Kidney capillary endothelial cell (primary cell): Measurements from ENCODE around the gene NLRC3.
"Not testable (repeated sequence)": the region's sequence is repeated elsewhere in the genome, so short reads cannot be mapped to it uniquely, and the experiment has no call there.

Experiments
- DNase-seq: peaks from one replicate; pipeline ENCODE4 v3.0.0-alpha.2; 2018; ENCODE audit warnings: low spot score

NLRC3 gene

DNA sequence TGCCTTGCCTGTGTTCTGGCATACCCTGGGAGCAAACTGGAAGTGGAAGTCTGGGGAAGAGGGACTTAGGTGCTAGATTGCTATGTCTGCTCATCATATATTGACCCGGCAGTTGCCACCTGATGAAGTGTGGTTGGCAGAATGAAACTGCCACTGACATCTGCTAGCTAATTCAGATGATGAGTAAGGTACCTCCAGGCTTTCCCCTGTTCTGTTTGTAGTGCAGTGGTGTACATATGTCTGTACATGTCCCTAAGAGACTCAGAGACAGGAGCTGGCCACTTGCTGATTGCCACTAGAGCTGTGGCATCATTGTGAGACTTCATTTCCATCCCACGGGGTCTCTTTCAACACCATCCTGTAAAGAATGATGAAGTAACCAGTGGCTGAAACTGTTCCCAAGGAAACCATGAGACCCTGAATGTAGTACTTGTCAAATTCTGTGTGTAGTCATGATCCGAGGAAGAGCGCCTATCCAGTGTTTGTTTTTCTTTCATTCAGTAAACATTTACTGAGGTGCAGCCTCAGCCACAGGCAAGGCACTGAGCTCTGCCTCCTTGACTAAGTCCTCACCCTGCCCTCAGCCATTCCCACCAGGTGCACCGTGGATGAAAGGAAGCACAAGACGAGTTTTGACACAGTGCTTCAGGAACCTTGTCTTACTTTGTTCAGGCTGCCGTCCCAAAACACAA lies 63.2 kb downstream of the NLRC3 start:
- no peak for DNase-seq

DNA sequence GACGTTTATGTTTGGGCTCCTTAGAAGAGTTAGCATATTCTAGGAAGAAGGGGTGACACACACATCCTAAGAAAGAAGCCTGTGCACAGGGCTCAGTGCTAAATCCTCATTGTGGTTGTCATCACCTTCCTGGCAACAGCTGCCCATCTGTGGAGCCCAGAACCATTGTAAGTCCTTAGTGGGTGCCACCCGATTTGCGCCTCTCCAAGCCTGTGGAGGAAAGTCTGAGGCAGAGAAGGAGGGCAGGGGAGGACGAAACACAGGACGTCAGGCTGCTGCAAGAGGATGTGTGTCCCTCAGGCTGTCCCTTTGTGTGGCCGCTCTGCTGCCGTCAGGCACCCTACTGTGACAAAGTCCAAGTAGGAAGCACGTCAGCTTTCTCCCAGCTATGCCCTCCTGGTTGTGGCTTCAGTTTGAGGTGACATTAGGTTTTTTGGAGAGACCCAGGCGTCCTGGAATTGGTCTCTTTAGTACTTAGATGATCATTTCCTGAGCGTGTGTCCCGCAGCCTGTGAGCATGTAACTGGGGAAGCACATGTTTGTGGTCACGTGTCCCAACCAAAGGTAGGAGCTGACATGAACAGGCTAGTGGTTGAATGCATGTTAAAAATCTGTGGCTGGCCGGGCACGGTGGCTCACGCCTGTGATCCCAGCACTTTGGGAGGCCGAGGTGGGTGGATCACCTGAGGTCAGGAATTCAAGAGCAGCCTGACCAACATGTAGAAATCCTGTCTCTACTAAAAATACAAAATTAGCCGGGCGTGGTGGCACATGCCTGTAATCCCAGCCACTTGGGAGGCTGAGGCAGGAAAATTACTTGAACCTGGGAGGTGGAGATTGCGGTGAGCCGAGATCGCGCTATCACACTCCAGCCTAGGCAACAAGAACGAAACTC lies 65.7 kb downstream of the NLRC3 start:
- DNase-seq = no peak

DNA sequence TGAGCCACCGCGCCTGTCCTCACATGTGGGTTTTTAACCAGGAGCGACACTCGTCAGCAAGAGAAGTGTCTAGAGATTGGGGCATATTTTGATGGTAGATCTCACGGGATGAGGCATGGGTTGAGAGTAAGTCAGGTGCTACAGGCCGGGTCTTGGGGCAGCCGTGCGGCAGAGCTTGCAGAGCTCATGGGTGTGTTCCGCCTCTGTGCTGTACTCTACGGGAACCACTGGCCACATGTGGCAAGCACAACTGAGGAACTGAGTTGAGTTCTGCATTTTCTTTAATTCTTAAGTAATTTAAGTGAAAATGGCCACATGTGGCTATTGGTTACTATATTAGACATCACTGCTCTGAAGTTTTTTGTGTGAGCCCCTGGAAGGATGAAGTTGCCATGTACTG lies 66.8 kb downstream of the NLRC3 start:
- no peak for DNase-seq

DNA sequence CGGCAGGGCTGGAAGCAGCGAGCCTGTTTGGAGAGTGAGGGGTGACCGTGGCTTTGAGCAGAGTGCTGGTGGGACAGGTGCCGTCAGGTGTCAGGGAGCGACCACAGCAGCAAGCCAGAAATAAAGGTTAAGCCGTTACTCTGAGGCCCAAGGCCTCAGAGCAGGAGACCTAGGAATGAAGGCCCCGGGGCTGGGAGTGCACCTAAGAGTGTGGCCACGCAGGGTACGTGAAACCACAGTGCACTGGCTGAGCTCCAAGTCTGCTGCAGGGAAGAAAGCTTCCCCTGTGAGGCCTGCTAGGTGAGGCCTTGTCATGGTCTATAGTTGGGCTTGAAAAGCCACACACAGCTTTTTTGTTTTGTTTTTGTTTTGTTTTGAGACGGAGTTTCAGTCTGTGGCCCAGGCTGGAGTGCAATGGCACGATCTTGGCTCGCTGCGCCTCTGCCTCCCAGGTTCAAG lies 67.7 kb downstream of the NLRC3 start:
- DNase-seq = no peak

DNA sequence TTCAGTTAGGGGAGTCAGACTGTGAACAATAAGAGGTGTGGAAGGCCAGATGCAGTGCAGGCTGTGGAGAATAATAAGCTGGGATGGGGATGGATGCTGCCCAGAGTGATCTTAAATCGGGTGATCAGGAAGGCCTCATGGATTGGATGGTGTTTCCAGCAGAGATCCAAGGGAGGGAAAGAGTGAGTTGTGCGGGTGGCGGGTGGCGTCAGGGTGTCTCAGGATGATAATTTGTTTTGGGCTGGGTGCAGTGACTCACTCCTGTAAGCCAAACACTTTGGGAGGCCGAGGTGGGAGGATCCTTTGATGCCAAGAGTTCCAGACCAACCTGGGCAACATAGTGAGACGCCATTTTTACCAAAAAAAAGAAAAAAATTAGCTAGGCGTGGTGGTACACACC lies 68.5 kb downstream of the NLRC3 start:
- no peak for DNase-seq

DNA sequence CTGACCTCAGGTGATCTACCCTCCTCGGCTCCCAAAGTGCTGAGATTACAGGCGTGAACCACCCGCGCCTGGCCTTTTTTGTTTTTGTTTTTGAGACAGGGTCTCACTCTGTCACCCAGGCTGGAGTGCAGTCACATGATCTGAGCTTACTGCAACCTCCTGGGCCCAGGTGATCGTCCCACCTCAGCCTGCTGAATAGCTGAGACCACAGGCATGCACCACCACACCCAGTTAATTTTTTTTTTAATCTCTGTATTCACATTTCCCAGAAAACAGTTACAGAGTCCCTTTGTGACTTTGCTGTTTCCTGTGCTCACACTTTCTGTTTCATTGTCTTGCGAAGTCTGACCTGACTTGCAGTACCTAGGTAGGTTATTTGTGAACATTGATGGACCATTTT lies 73.7 kb downstream of the NLRC3 start:
- DNase-seq = no peak

DNA sequence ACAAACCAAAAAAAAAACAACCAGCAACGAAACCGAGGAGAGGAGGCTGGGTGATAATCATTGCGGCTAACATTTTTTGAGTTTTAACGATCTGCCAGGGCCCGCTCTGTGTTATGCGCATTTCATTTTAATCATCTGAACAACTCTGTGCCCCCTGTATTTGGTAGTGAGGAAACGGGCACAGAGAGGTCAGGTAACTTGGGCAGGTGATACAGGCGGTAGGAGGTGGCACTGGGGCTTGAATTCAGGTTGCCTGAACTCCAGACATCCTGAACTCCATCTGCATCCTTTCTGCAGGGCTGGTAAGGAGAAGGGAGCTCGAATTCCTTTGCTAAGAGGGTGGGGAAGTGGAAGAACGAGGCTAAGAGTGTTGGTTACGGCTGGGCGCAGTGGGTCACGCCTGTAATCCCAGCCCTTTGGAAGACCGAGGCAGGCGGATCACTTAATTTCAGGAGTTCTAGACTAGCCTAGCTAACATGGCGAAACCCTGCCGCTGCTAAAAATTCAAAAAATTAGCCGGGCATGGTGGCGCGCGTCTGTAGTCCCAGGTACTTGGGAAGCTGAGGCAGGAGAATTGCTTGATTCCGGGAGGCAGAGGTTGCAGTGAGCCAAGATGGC lies 75.3 kb downstream of the NLRC3 start:
- DNase-seq = no peak

DNA sequence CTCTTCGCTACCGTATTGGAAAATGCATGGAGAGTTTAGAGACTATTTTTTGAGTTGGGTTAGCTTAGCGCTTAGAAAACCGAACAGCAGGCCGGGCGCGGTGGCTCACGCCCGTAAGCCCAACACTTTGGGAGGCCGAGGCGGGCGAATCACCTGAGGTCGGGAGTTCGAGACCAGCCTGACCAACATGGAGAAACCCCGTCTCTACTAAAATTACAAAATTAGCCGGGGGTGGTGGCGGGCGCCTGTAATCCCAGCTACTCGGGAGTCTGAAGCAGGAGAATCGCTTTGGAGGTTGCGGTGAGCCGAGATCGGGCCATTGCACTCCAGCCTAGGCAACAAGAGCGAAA lies 75.8 kb downstream of the NLRC3 start:
- not testable (repeated sequence) for DNase-seq

DNA sequence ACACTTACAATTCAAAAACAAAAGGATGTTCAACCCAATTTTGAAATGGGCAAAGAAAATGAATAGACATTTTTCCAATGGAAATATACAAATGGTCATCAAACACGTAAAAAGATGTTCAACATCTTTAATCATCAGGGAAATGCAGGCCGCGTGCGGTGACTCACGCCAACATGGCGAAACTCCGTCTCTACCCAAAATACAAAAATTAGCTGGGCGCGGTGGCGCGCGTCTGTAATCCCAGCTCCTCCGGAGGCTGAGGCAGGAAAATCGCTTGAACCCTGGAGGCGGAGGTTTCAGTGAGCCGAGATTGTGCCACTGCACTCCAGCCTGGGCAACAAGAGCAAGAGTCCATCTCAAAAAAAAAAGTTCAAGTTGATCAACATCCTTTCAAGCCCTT lies 78.2 kb downstream of the NLRC3 start:
- DNase-seq = no peak

DNA sequence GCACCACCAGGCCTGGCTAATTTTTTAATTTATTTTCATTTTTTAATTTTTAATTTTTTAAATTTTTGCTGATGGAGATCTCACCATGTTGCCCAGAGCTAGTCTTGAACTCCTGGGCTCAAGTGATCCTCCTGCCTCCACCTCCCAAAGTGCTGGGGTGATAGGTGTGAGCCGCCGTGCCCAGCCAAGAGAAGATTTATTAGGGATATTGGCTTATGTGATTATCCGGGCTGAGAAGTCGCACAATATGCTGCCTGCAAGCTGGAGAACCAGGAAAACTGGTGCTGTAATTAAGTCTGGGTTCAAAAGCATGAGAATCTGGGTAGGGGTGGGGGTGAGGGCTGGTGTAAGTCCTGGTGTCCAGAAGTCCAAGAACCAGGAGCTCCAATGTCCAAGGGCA lies 79.4 kb downstream of the NLRC3 start:
- DNase-seq = no peak

DNA sequence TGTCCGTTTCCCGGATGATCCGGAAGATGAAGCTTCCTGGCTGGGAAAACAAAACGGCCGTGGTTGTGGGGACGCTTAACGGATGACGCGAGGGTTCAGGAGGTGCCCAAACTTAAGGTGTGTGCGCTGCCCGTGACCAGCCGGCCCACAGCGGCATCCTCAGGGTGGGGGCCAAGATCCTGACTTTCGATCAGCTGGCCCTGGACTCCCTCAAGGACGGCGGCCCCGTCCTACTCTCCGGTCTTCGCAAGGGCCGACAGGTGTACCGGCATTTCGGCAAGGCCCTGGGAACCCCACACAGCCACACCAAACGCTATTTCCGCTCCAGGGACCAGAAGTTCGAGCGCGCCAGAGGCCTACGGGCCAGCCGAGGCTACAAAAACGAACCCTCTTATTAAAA lies 80.8 kb downstream of the NLRC3 start:
- DNase-seq = no peak

DNA sequence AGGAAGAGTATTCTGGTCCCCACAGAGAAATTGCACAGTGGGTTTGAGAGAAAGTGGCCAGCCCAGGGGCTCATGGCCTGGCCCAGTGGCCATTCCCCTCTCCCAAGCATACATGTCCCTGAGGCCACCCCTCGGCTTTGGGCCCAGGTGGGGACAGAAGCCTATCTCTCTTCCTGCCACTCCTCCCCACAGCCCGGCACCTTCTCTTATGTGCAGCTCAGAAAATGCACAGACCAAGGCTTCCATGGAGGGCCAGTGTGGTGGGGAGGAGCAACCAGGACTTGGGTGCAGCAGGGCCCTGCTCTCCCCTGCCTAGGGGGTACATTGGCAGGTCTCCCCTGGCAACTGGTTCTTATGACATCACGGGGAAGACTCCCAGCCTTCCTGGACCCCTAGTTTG lies 82.0 kb downstream of the NLRC3 start, which contains the start of gene C16orf90:
C16orf90 (minus strand) TSS at position 314 of the 400 bp plus-strand sequence; CDS start at position 246, 68 bp downstream.
- no peak for DNase-seq

DNA sequence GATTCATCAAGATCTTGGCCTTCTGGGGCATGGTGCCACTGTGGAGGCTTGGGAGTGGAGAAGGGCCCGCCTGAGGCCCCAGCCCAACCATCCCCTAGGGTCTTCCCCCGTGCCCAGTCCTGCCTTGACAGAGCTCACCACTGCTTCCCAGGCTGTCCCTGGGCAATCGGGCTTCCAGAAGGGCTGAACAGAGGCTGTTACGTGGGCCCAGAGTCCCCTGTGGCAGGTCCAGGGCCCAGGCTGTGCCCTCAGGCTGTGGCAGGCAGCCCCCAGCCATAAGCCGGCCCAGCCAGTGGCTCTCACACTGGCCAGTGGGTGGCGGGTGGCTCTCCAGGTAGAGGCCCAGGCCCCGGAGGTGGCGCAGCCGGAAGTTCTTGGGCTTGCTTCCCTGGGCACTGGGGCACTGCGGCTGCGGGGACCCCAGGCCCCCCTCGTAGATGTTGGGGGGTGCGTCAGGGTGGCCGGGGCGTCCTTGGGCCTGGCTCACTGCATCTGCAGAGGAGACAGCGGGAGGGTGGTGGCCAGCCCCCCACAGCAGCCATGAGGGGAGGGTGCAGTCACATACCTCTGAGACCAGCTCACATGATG lies 82.7 kb downstream of the NLRC3 start:
- DNase-seq = no peak

DNA sequence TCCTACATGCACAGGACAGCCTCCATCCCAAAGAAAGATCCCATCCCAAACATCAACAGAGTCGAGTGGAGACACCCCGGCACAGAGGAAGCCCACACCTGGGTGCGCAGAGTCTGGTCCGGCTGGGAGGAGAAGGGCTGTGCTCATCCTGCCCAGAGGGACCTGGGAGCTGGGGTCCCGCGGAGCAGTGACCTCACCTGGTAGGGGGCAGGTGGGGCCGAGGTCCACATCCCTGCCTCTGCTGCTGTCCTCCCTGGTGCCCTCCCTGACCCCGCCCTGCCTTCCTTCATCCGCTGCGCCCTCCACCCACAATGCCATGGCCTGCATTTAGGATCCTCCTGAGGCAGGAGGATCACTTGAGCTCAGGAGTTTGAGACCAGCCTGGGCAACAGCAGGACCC lies 84.8 kb downstream of the NLRC3 start:
- no peak for DNase-seq

DNA sequence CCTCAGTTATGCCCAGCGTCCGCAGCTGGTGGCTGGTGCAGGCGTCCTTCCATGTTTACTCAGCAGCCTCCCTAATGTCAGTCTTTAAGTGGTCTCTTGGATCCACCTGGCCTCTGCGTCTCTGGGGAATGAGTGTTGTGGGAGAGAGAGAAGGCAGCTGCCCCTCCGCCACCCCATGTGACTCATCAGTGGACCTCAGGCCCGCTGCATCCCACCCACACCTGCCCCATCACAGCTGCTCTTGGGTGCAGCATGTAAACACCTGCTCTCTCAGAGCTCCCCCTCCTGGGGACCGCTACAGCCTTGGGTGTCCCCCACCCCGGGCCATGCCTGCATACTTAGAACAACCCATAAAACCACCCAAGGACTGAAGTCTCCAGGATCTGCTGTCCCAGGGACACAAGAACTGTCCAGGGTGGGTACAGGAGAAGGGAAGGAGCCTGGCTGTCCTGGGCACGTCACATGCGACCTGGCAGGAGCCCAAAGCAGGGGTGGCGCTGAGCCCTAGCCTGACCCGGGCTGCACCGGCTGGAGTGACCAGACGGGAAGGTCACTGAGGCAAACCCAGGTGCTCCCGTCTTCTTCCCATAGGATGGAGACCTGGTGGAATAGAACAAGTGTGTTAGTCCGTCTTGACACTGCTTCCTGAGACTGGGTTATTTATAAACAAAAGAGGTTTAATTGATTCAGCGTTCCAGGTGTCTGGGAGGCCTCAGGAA lies 86.1 kb downstream of the NLRC3 start:
- DNase-seq = no peak
